ENCODE data around the gene GBP2.
"Not testable (repeated sequence)": the region's sequence is repeated elsewhere in the genome, so short reads cannot be mapped to it uniquely, and the experiment has no call there.

The GBP2 gene

DNA sequence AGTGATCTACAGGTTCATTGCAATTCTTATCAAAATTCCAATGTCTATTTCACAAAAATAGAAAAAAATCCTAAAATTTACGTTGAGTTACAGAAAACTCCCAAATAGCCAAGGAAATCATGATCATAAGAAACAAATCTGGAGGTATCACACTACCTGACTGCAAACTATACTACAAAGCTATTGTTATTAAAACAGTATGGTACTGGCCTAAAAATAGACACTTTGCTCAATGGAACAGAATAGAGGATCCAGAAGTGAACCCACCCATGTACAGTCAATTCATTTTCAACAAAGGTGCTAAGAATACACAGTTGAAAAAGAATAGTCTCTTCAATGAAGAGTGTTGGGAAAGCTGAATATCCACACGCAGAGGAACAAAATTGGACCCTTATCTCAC is 30.2 kb downstream of the GBP2 start:
- Histone ChIP-seq H3K27me3 (no peaks in the 10 kb centered on the region), H3K4me1 (no peaks in the 10 kb centered on the region), H3K4me3 (ENCODE audit: low read depth, low read length) (no peak overlapping the region), H3K36me3 (no peaks in the 10 kb centered on the region), H3K9me3 (no peaks in the 10 kb centered on the region)
- TF ChIP-seq, protein P1, sequence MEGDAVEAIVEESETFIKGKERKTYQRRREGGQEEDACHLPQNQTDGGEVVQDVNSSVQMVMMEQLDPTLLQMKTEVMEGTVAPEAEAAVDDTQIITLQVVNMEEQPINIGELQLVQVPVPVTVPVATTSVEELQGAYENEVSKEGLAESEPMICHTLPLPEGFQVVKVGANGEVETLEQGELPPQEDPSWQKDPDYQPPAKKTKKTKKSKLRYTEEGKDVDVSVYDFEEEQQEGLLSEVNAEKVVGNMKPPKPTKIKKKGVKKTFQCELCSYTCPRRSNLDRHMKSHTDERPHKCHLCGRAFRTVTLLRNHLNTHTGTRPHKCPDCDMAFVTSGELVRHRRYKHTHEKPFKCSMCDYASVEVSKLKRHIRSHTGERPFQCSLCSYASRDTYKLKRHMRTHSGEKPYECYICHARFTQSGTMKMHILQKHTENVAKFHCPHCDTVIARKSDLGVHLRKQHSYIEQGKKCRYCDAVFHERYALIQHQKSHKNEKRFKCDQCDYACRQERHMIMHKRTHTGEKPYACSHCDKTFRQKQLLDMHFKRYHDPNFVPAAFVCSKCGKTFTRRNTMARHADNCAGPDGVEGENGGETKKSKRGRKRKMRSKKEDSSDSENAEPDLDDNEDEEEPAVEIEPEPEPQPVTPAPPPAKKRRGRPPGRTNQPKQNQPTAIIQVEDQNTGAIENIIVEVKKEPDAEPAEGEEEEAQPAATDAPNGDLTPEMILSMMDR (IDR thresholded peaks at IDR 0.05; ENCODE audit: low read depth, low read length): no peak
- DNase-seq: no peak

DNA sequence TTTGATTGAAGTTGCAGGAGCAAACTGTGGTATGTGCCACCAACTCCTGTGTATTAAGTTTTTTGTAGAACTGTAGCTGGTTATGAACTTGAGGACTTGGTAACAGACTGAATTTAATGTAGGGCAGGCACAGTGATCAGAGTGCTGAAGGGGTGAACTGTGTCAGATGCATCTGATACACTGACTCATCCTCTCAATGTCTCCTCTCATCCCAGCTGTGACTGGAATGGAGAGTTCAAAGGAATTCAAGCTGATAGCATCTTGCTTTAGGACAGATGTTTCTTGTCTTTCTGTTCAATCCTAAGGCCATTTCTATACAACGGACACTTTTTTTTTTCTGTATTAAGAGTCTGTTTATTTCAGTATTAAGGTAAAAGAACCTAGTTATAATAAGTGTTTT is 36.0 kb downstream of the GBP2 start:
- Histone ChIP-seq H3K4me1 (no peaks in the 10 kb centered on the region), H3K27me3 (no peaks in the 10 kb centered on the region), H3K36me3 (no peaks in the 10 kb centered on the region), H3K4me3 (ENCODE audit: low read depth, low read length) (no peak overlapping the region), H3K9me3 (no peaks in the 10 kb centered on the region)
- TF ChIP-seq, protein P1 (IDR thresholded peaks at IDR 0.05; ENCODE audit: low read depth, low read length): no peak
- DNase-seq: no peak

DNA sequence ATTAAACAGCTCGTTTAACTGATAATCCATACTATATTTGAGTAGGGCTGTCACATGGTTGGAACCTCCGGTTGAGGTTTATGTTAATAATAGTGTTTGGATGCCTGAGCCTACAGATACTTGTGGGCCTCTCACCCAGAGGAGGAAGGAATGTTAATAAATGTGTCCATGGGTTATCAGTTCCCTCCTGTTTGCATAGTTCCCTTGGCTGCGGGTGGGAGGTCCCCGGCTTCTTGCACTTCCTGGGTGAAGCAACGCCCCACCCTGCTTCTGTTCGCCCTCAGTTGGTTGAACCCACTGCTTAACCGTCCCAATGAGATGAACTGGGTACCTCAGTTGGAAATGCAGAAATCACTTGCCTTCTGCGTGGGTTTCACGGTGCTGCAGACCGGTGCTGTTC is 37.3 kb downstream of the GBP2 start:
- Histone ChIP-seq H3K4me3 (ENCODE audit: low read depth, low read length) (no peak overlapping the region), H3K9me3 (no peaks in the 10 kb centered on the region), H3K4me1 (no peaks in the 10 kb centered on the region), H3K36me3 (no peaks in the 10 kb centered on the region), H3K27me3 (no peaks in the 10 kb centered on the region)
- DNase-seq: no peak
- TF ChIP-seq, protein P1 (IDR thresholded peaks at IDR 0.05; ENCODE audit: low read depth, low read length): no peak

DNA sequence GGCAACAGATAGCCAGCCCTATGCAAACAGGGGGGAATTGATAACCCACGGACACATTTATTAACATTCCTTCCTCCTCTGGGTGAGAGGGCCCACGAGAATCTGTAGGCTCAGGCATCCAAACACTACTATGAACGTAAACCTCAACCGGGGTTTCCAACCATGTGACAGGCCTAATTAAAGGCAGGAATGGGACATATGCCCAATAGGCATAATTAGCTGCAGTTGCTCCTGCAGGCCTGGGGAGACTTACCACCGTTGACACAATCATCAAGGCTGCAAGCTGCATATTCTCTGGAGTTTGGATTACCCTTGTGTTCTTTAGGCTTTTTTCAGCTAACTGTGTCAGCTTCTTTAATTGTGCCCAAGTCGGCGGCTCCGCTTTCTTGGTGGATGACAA is 38.7 kb downstream of the GBP2 start:
- H3K9me3 ChIP-seq: no peaks in the 10 kb centered on the region
- no peaks in the 10 kb centered on the region for H3K4me1 ChIP-seq
- H3K36me3 ChIP-seq: no peaks in the 10 kb centered on the region
- H3K27me3 ChIP-seq: no peaks in the 10 kb centered on the region
- no peak for DNase-seq
- TF ChIP-seq, protein P1 (IDR thresholded peaks at IDR 0.05; ENCODE audit: low read depth, low read length): no peak
- H3K4me3 ChIP-seq (ENCODE audit: low read depth, low read length): no peak overlapping the region

DNA sequence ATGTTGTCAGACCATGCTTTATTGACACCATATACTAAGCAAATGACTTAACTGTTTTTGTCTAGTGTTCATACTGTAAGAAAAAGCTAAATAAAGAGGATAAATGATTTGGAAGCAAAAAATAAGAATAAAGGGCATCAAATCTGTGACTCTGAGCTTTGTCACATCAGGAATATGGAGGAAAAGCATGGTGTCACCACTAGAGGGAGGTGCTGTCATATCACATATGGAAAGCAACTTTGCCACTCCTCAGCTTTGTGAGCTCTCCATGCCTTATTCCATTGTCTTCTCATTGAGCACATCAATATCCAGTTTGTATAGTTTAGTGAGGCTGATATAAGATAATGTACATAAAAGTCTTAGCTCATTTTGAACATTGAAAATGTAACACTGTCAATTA is 40.1 kb downstream of the GBP2 start:
- Histone ChIP-seq H3K36me3 (no peaks in the 10 kb centered on the region), H3K4me3 (ENCODE audit: low read depth, low read length) (no peak overlapping the region), H3K27me3 (no peaks in the 10 kb centered on the region), H3K9me3 (no peaks in the 10 kb centered on the region), H3K4me1 (no peaks in the 10 kb centered on the region)
- TF ChIP-seq, protein P1 (IDR thresholded peaks at IDR 0.05; ENCODE audit: low read depth, low read length): peak; percentile 69
- DNase-seq: peak; percentile 49

DNA sequence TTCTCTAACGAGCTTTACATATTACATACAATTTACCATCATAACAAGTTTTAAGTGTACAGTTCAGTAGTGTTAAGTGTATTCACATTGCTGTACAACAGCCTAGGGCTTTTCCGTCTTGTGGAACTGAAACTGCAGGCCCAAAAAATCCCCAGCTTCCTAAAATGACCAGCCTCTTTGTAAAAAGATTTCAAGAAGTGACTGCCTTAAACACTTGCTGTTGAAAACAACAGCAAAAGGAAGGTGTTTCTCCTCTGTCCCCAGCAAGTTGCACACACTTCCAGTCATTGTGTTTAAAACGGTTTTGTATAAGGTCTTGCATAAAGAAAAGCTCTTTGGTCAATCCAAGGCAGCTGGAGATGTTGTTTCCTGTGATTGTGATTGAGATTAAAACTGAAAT is 44.9 kb downstream of the GBP2 start:
- no peaks in the 10 kb centered on the region for H3K9me3 ChIP-seq
- no peak overlapping the region for H3K4me3 ChIP-seq (ENCODE audit: low read depth, low read length)
- no peaks in the 10 kb centered on the region for H3K36me3 ChIP-seq
- H3K4me1 ChIP-seq: no peaks in the 10 kb centered on the region
- TF ChIP-seq, protein P1 (IDR thresholded peaks at IDR 0.05; ENCODE audit: low read depth, low read length): no peak
- DNase-seq: no peak
- no peaks in the 10 kb centered on the region for H3K27me3 ChIP-seq

DNA sequence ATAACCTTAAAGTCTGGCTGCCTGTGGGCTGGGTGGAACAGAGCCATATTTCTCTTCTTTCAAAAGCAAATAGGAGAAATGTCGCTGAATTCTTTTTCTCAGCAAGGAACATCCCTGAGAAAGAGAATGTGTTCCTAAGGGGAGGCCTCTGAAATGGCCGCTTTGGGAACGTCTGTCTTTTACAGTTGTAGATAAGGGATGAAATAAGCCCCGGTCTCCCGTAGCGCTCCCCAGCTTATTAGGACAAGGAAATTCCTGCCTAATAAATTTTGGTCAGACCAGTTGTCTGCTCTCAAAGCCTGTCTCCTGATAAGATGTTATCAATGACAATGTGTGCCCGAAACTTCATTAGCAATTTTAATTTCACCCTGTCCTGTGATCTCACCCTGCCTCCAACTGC is 45.8 kb downstream of the GBP2 start:
- not testable (repeated sequence) for H3K4me1 ChIP-seq; DNase-seq; H3K4me3 ChIP-seq (ENCODE audit: low read depth, low read length); H3K36me3 ChIP-seq; H3K9me3 ChIP-seq; H3K27me3 ChIP-seq

DNA sequence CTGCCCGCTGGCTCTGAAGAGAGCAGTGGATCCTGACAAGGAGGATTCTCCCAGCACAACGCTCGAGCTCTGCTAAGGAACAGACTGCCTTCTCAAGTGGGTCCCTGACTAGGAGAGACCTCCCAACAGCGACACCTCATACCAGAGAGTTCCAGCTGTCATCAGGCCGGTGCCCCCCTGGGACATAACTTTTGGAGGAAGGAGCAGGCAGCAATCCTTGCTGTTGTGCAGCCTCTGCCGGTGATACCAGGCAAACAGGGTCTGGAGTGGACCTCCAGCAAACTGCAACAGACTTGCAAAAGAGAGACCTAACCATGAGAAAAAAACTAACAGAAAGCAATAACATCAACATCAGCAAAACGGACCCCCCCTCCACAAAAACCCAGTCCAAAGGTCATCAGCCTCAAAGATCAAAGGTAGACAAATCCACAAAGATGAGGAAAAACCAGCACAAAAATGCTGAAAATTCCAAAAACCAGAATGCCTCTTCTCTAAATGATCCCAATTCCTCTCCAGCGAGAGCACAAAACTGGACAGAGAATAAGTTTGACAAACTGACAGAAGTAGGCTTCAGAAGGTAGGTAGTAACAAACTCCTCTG is 53.3 kb downstream of the GBP2 start:
- H3K4me3 ChIP-seq (ENCODE audit: low read depth, low read length); DNase-seq; H3K9me3 ChIP-seq; H3K27me3 ChIP-seq; H3K36me3 ChIP-seq; H3K4me1 ChIP-seq: not testable (repeated sequence)

Data from BE2C (cell line).